Heart right ventricle (tissue), 16 donors: ENCODE data around the gene ALPK3. TPM values are rescaled to one million over a fixed set of nuclear protein-coding genes. Genes with fewer than 3 reads are reported as not detected.

Experiments used
- ATAC-seq, 8 donors: fragments of 200-7000 bp; cut with Tn5 transposase; one replicate each; pipeline ENCODE4 v1.9.1; 2020; ENCODE audit warnings: mild to moderate bottlenecking in 8 of 8, moderate library complexity in 8 of 8, moderate number of reproducible peaks in 1 of 8
- DNase-seq, 2 donors: peaks; one replicate each; pipeline ENCODE4 v3.0.0-alpha.2; 2020
- H3K27ac ChIP-seq, 10 donors: fragments of 200-600 bp; sonication (generic) in 2 of 10; one replicate each; pipeline versions ENCODE4 v1.5.0 to v1.8.0; 2020 to 2022; ENCODE audit warnings: mild to moderate bottlenecking in 3 of 10
- H3K27me3 ChIP-seq, 7 donors: fragments of 200-600 bp; one replicate each; pipeline ENCODE4 v1.8.0; 2021 to 2022; ENCODE audit warnings: mild to moderate bottlenecking in 2 of 7
- H3K36me3 ChIP-seq, 9 donors: fragments of 200-600 bp; sonication (generic) in 1 of 9; one replicate each; pipeline versions ENCODE4 v1.5.0 to v1.8.0; 2020 to 2022; ENCODE audit warnings: mild to moderate bottlenecking in 2 of 9
- H3K4me1 ChIP-seq, 9 donors: fragments of 200-600 bp; sonication (generic) in 1 of 9; one replicate each; pipeline versions ENCODE4 v1.5.0 to v1.8.0; 2020 to 2022; ENCODE audit warnings: mild to moderate bottlenecking in 4 of 9
- H3K4me3 ChIP-seq, 10 donors: fragments of 200-600 bp; sonication (generic) in 2 of 10; one replicate each; pipeline versions ENCODE4 v1.5.0 to v1.8.0; 2020 to 2022; ENCODE audit warnings: mild to moderate bottlenecking in 7 of 10, moderate library complexity in 2 of 10
- H3K9me3 ChIP-seq, 11 donors: fragments of 200-600 bp in 10 of 11; sonication (generic) in 2 of 11; one replicate each; pipeline versions ENCODE4 v1.5.0 to v1.8.0; 2013 to 2022; ENCODE audit warnings: mild to moderate bottlenecking in 2 of 11, control low read depth in 1 of 11, moderate library complexity in 1 of 11
- CTCF ChIP-seq, 9 donors: fragments of 200-600 bp; sonication (generic) in 2 of 9; IDR thresholded peaks; one replicate each; pipeline versions ENCODE4 v1.5.0 to v1.8.0; 2021 to 2022; ENCODE audit warnings: antibody characterized with exemption in 9 of 9, mild to moderate bottlenecking in 5 of 9, moderate library complexity in 1 of 9
- WGBS, 2 donors: extraction: QIAGEN DNeasy Blood & Tissue Kit; methylation state at CpG; one replicate each; pipeline ENCODE4 v1.1.7; 2013; ENCODE audit warnings: inconsistent platforms in 1 of 2; 5-methylcytosine and 5-hydroxymethylcytosine counted together
- intact Hi-C, 10 donors: fragments of 100-400 bp; cut with DNase I; formaldehyde crosslinking; loops; one replicate each; pipeline versions ENCODE4 v1.11.1 to v1.14.2; 2022
- polyA plus RNA-seq, 2 donors: library from polyadenylated mRNA; stranded (reverse); fragments of 200-250 nt; gene quantifications; one replicate each; pipeline ENCODE4 v1.2.3, GENCODE V29; 2013
- total RNA-seq, 10 donors: library from RNA; stranded (reverse); fragmentation: NEBNext Ultra II Directional in 3 of 10; extraction: Animal tissue kit (Norgen Biotek cat#: 25700) in 3 of 10; gene quantifications; one replicate each; pipeline versions ENCODE4 v1.2.1 to v1.2.4, GENCODE V29; 2021 to 2023
- donor health status: Arrhythmogenic right ventricular cardiomyopathy.
- donor health status: ischemic (EF 13 %, LVEDD 7.1; RV severe dilation, severe dysfunction).
- donor health status: healthy with polysubstance abuse.
- donor health status: DM: no; HTN: yes; CAD: no.
- donor health status: DM: no; HTN: no; CAD: no.
- donor health status: ischemic (EF 25% LVEDD 6.9; RV normal size, moderate dysfunction).
- donor health status: ischemic (EF 25% LVEDD 5.7; RV mildly dilated, moderate dysfunction).
- donor health status: healthy.
- donor health status: DM: yes; HTN: yes; CAD: no.
- donor health status: Ischemic cardiomyopathy.
- donor health status: ischemic (EF 35%, LVEDD 5.7; RV mildly dilated, moderate dysfunction).
- donor health status: nonischemic (EF 11% LVEDD 7.7; RV severe dilation, severe dysfunction).
- donor health status: DM: yes; HTN: yes; CAD: no.
- donor health status: PGD.
- donor health status: ischemic (EF 29% LVEDD 5.4; RV normal size, mild dysfunction).
- donor health status: nonischemic (EF 23%, LVEDD 6.1; RV moderate dilation, normal function).

Gene ALPK3
- total and polyA plus RNA-seq, 12 donors: 35.1 to 268 (median 162) TPM

- WGBS, 2 donors: 78 to 85% methylated on average over 12 of the region's 12 CpGs
Measured at GRCh38 chr15:84868037-84868880, 51.1 kb downstream of the ALPK3 start.

GRCh38 chr15:84869510-84869909 lies 52.4 kb downstream of the ALPK3 start:
- Histone ChIP-seq H3K27me3 (no peaks in the 10 kb centered on the region), H3K4me1 (peaks cover 0 to 29% (median 8%) of the 10 kb centered on the region in 9 donors), H3K27ac (no peak overlapping the region), H3K9me3 (no peaks in the 10 kb centered on the region), H3K36me3 (peaks cover 0 to 63% (median 36%) of the 10 kb centered on the region in 9 donors), H3K4me3 (no peak overlapping the region)
- 90 to 95% methylated on average over 3 of the region's 3 CpGs for WGBS, 2 donors
- DNase-seq: no peak
- TF ChIP-seq CTCF (IDR thresholded peaks at IDR 0.05): no peak
- no peak for ATAC-seq
- intact Hi-C loops: loop anchor here in 4 of 10 donors (5.0 to 10.0 kb wide), 2 partner anchors 55 to 58 kb away; no protein-coding TSS in a partner anchor

More at GRCh38 chr15:84868037-84868880, 51.1 kb downstream of the ALPK3 start:
- Histone ChIP-seq H3K27ac (peak overlapping the region in 1 of 10 donors; percentile 15), H3K4me3 (no peak overlapping the region), H3K27me3 (no peaks in the 10 kb centered on the region), H3K36me3 (peaks cover 0 to 75% (median 36%) of the 10 kb centered on the region in 9 donors), H3K9me3 (no peaks in the 10 kb centered on the region), H3K4me1 (peaks cover 11 to 37% (median 17%) of the 10 kb centered on the region in 9 donors)
- no peak for ATAC-seq
- no peak for DNase-seq
- intact Hi-C loops: loop anchor here in 4 of 10 donors (5.0 to 10.0 kb wide), 2 partner anchors 57 to 59 kb away; no protein-coding TSS in a partner anchor
- TF ChIP-seq CTCF (IDR thresholded peaks at IDR 0.05): no peak

- H3K27ac ChIP-seq: peak overlapping the region in 1 of 10 donors; percentile 36
- TF ChIP-seq CTCF (IDR thresholded peaks at IDR 0.05): no peak
- ATAC-seq: no peak
- H3K36me3 ChIP-seq: peaks cover 0 to 44% (median 27%) of the 10 kb centered on the region in 9 donors
- WGBS, 2 donors: 91 to 93% methylated on average over 9 of the region's 9 CpGs
- DNase-seq: no peak
- intact Hi-C loops: no loop called here
- no peaks in the 10 kb centered on the region for H3K9me3 ChIP-seq
- no peak overlapping the region for H3K4me3 ChIP-seq
- H3K4me1 ChIP-seq: peaks cover 0 to 17% (median 3%) of the 10 kb centered on the region in 9 donors
- H3K27me3 ChIP-seq: no peaks in the 10 kb centered on the region
Measured at GRCh38 chr15:84871428-84871985, 54.4 kb downstream of the ALPK3 start.
